HTR-8/SVneo (cell line): ENCODE data around the gene SHISAL1.
"Not testable (repeated sequence)": the region's sequence is repeated elsewhere in the genome, so short reads cannot be mapped to it uniquely, and the experiment has no call there.

Experiments used
- DNase-seq: peaks from one replicate; pipeline ENCODE4 v3.0.0; 2011; ENCODE audit warnings: low spot score, mixed read lengths; ENCODE audit not compliant: insufficient read length
- FAIRE-seq: peaks from 2 replicates; lab custom pipeline; 2011; peaks lifted over from hg19 to GRCh38; lab: Jason Lieb, UNC

Gene SHISAL1

GRCh38 chr22:44246615-44247326 is 66.0 kb downstream of the SHISAL1 start:
- no peak for DNase-seq
- FAIRE-seq: no peak

- FAIRE-seq (no peak), DNase-seq (no peak)
Observed at GRCh38 chr22:44245867-44246266, 66.9 kb downstream of the SHISAL1 start.

GRCh38 chr22:44245438-44245837 is 67.3 kb downstream of the SHISAL1 start:
- no peak for DNase-seq
- no peak for FAIRE-seq

GRCh38 chr22:44244265-44244822 is 68.4 kb downstream of the SHISAL1 start:
- no peak for FAIRE-seq

GRCh38 chr22:44243761-44244160 is 69.0 kb downstream of the SHISAL1 start:
- FAIRE-seq (no peak), DNase-seq (no peak)

More at GRCh38 chr22:44244265-44244822, 68.4 kb downstream of the SHISAL1 start:
- DNase-seq: no peak

- no peak for FAIRE-seq
- no peak for DNase-seq
Observed at GRCh38 chr22:44242946-44243724, 69.6 kb downstream of the SHISAL1 start.

GRCh38 chr22:44241121-44241520 is 71.6 kb downstream of the SHISAL1 start:
- not testable (repeated sequence) for FAIRE-seq, DNase-seq

GRCh38 chr22:44237290-44237689 is 75.5 kb downstream of the SHISAL1 start:
- no peak for FAIRE-seq
- DNase-seq: no peak

GRCh38 chr22:44234372-44234771 is 78.4 kb downstream of the SHISAL1 start:
- not testable (repeated sequence) for FAIRE-seq

GRCh38 chr22:44231233-44231632 is 81.5 kb downstream of the SHISAL1 start:
- no peak for DNase-seq
- no peak for FAIRE-seq

More at GRCh38 chr22:44234372-44234771, 78.4 kb downstream of the SHISAL1 start:
- DNase-seq: not testable (repeated sequence)

GRCh38 chr22:44229809-44230208 is 82.9 kb downstream of the SHISAL1 start:
- FAIRE-seq (no peak), DNase-seq (no peak)

GRCh38 chr22:44229331-44229730 is 83.4 kb downstream of the SHISAL1 start:
- DNase-seq (no peak), FAIRE-seq (no peak)

- no peak for DNase-seq
- FAIRE-seq: no peak
Observed at GRCh38 chr22:44225812-44226211, 86.9 kb downstream of the SHISAL1 start.

- no peak for FAIRE-seq
Observed at GRCh38 chr22:44225091-44225689, 87.6 kb downstream of the SHISAL1 start.

GRCh38 chr22:44224166-44224565 is 88.6 kb downstream of the SHISAL1 start:
- DNase-seq (no peak), FAIRE-seq (no peak)

More at GRCh38 chr22:44225091-44225689, 87.6 kb downstream of the SHISAL1 start:
- no peak for DNase-seq

- no peak for DNase-seq
- FAIRE-seq: no peak
Observed at GRCh38 chr22:44221710-44222475, 90.9 kb downstream of the SHISAL1 start.

GRCh38 chr22:44220727-44221680 is 91.7 kb downstream of the SHISAL1 start:
- no peak for DNase-seq
- FAIRE-seq: no peak

GRCh38 chr22:44219101-44219870 is 93.5 kb downstream of the SHISAL1 start:
- no peak for FAIRE-seq
- no peak for DNase-seq
